H1 (cell line): Measurements from ENCODE around the gene SLC5A2. TPM values are rescaled to one million over a fixed set of nuclear protein-coding genes. Genes with fewer than 3 reads are reported as not detected.

Experiments
- CBX8 ChIP-seq: fragments of 300-800, 300-1000 bp; sonication (generic); IDR thresholded peaks from 2 replicates; pipeline ENCODE4 v1.7.1; 2016; ENCODE audit warnings: low read depth, low read length, borderline replicate concordance
- EZH2 ChIP-seq: fragments of 200-600 bp; sonication (generic); IDR thresholded peaks from 2 replicates; pipeline ENCODE4 v1.7.1; 2012; ENCODE audit warnings: low read depth, mild to moderate bottlenecking, moderate library complexity, low read length, inconsistent platforms; ENCODE audit not compliant: severe bottlenecking
- HDAC2 ChIP-seq, 2 experiments: fragments of 300-600 bp in 1 of 2; sonication (generic) in 1 of 2; IDR thresholded peaks; 2 replicates each; pipeline ENCODE4 v1.6.1; 2011 to 2012; ENCODE audit warnings: low read depth in 2 of 2, low read length in 2 of 2, mild to moderate bottlenecking in 2 of 2, moderate library complexity in 2 of 2, borderline replicate concordance in 1 of 2, inconsistent platforms in 1 of 2
- JUN ChIP-seq: IDR thresholded peaks from 2 replicates; pipeline ENCODE4 v1.6.1; 2011; ENCODE audit warnings: low read depth, mild to moderate bottlenecking, improper control_type of control experiment, low read length
- RBBP5 ChIP-seq: IDR thresholded peaks from 2 replicates; pipeline ENCODE4 v1.7.1; 2012; ENCODE audit warnings: low read depth, mild to moderate bottlenecking, inconsistent platforms, low read length, moderate library complexity, borderline replicate concordance
- SUZ12 ChIP-seq: fragments of 200-600 bp; sonication (generic); IDR thresholded peaks from 2 replicates; pipeline ENCODE4 v1.6.1; 2012; ENCODE audit warnings: mild to moderate bottlenecking, inconsistent platforms, low read length, moderate library complexity, mixed read lengths
- TAF1 ChIP-seq: IDR thresholded peaks from 2 replicates; pipeline ENCODE4 v1.6.1; 2011; ENCODE audit warnings: mild to moderate bottlenecking, low read depth, low read length
- TCF12 ChIP-seq: IDR thresholded peaks from 2 replicates; pipeline ENCODE4 v1.6.1; 2011; ENCODE audit warnings: low read depth, mild to moderate bottlenecking, low read length
- USF2 ChIP-seq: IDR thresholded peaks from 2 replicates; pipeline ENCODE4 v1.6.1; 2011; ENCODE audit warnings: low read length, improper control_type of control experiment
- polyA plus RNA-seq, 7 experiments: library from polyadenylated mRNA; depleted of rRNA in 3 of 7; stranded (reverse) in 5 of 7; unstranded in 2 of 7; fragments of >200 nt in 5 of 7; fragments of 200-250 nt in 2 of 7; gene quantifications; 1 replicate in 5 of 7; 2 replicates in 1 of 7; 4 replicates in 1 of 7; pipeline versions ENCODE4 v1.2.1 to v1.2.3, GENCODE V29; 2011 to 2013; ENCODE audit warnings: missing spikeins in 2 of 7, mixed read lengths in 2 of 7
- total RNA-seq: library from RNA; stranded (reverse); fragmentation: NEBNext Ultra II Directional; extraction: Animal tissue kit (Norgen Biotek cat#: 25700); gene quantifications from 2 replicates; pipeline ENCODE4 v1.2.1, GENCODE V29; 2021

The SLC5A2 gene
- total and polyA plus RNA-seq, 2 of the 8 experiments (the other 6 are each of a cell fraction or from before 2014, with no cell fraction given) = 0.56 to 4.4 TPM

- peak; percentile 94 for TF ChIP-seq TAF1
- TF ChIP-seq TCF12 = no peak
- TF ChIP-seq SUZ12 = no peak
- no peak for TF ChIP-seq CBX8
- peak; percentile 74 for TF ChIP-seq RBBP5
- no peak for TF ChIP-seq USF2
- TF ChIP-seq HDAC2 (IDR thresholded peaks at IDR 0.05; ENCODE audit: borderline replicate concordance in 1 of 2, low read depth in 2 of 2, low read length in 2 of 2) = no peak
- no peak for TF ChIP-seq EZH2
- TF ChIP-seq JUN = no peak
Observed at GRCh38 chr16:31507929-31508705, 25.2 kb downstream of the SLC5A2 start, which contains the start of gene RUSF1 (continued).
